PFSK-1 (cell line): ENCODE measurements around the gene NXN.

Experiments
- FOXP2 ChIP-seq: optimal IDR thresholded peaks from 2 replicates; pipeline ENCODE3; 2011; ENCODE audit warnings: borderline replicate concordance, control low read depth, inconsistent platforms; ENCODE audit not compliant: insufficient read depth; ENCODE audit errors: extremely low read length, extremely low read depth
- POLR2AphosphoS5 ChIP-seq: IDR thresholded peaks from 2 replicates; pipeline ENCODE4 v1.6.1; 2012; ENCODE audit warnings: low read depth, mild to moderate bottlenecking, control low read depth, low read length, moderate library complexity
- SIN3A ChIP-seq: IDR thresholded peaks from 2 replicates; pipeline ENCODE4 v1.6.1; 2012; ENCODE audit warnings: mild to moderate bottlenecking, low read length, moderate library complexity, borderline replicate concordance; ENCODE audit not compliant: insufficient read depth
- TAF1 ChIP-seq: IDR thresholded peaks from 2 replicates; pipeline ENCODE4 v1.6.1; 2012; ENCODE audit warnings: low read length, control low read depth, borderline replicate concordance; ENCODE audit not compliant: insufficient read depth
- TF ChIP-seq, protein P1 (sequence below), 2 experiments: IDR thresholded peaks; 2 replicates each; pipeline versions ENCODE4 v1.6.1 to v1.8.0; 2011 to 2012; ENCODE audit warnings: low read depth in 2 of 2, low read length in 2 of 2, control low read depth in 1 of 2, inconsistent platforms in 1 of 2, mild to moderate bottlenecking in 1 of 2, moderate library complexity in 1 of 2; ENCODE audit not compliant: insufficient read depth in 1 of 2

Gene NXN

DNA sequence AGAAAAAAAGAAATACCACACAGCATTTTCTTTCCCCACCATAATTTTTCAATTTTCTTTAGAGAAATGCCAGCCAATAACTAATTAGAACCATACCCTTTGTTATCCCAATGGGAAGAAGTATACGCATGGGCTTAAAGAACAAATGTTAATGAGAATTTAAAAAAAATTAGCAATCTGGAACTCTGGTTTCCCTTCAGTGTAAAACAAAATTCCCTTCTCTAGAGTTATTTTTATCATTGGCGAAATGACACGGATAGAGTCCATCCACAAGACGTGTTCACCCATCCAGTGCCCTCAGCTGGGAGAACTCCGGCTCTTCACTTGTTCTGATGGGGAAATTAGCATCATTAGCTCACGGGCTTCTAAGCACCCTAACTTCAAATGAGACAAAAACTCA is 3.3 kb downstream of the NXN start:
- TF ChIP-seq TAF1 = no peak
- no peak for TF ChIP-seq SIN3A
- TF ChIP-seq FOXP2 = no peak
- no peak for TF ChIP-seq POLR2AphosphoS5
- TF ChIP-seq, protein P1, sequence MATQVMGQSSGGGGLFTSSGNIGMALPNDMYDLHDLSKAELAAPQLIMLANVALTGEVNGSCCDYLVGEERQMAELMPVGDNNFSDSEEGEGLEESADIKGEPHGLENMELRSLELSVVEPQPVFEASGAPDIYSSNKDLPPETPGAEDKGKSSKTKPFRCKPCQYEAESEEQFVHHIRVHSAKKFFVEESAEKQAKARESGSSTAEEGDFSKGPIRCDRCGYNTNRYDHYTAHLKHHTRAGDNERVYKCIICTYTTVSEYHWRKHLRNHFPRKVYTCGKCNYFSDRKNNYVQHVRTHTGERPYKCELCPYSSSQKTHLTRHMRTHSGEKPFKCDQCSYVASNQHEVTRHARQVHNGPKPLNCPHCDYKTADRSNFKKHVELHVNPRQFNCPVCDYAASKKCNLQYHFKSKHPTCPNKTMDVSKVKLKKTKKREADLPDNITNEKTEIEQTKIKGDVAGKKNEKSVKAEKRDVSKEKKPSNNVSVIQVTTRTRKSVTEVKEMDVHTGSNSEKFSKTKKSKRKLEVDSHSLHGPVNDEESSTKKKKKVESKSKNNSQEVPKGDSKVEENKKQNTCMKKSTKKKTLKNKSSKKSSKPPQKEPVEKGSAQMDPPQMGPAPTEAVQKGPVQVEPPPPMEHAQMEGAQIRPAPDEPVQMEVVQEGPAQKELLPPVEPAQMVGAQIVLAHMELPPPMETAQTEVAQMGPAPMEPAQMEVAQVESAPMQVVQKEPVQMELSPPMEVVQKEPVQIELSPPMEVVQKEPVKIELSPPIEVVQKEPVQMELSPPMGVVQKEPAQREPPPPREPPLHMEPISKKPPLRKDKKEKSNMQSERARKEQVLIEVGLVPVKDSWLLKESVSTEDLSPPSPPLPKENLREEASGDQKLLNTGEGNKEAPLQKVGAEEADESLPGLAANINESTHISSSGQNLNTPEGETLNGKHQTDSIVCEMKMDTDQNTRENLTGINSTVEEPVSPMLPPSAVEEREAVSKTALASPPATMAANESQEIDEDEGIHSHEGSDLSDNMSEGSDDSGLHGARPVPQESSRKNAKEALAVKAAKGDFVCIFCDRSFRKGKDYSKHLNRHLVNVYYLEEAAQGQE (IDR thresholded peaks at IDR 0.05; ENCODE audit: insufficient read depth in 1 of 2, low read depth in 2 of 2, low read length in 2 of 2) = no peak

DNA sequence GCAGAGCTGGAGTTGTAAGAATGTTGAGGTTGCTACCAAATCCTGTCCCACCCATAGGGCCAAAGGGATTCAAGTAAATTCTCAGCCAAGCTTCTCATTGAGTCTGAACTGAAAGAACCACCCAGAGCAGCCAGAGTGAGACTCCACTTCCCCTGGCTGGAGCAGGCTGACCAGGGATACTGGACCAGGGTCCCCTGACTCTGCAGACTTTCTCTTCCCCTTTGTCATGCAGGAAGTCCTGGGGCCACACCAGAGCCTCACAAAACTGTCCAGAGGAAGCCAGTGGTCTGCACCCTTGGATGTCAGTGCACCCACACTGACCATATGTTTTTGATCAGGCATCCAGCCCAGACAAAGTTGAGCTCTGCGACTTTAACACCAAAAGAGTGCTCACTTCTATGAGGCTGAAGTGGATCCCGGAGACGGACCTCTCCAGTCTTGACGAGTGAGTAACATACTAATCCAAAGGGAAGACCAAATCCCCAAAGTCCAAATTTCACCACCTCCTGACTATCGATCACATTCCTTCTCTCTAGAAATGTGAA is 4.1 kb downstream of the NXN start:
- TF ChIP-seq FOXP2 (no peak), POLR2AphosphoS5 (no peak), SIN3A (no peak), TAF1 (no peak)
- TF ChIP-seq, protein P1 (IDR thresholded peaks at IDR 0.05; ENCODE audit: insufficient read depth in 1 of 2, low read depth in 2 of 2, low read length in 2 of 2) = no peak

DNA sequence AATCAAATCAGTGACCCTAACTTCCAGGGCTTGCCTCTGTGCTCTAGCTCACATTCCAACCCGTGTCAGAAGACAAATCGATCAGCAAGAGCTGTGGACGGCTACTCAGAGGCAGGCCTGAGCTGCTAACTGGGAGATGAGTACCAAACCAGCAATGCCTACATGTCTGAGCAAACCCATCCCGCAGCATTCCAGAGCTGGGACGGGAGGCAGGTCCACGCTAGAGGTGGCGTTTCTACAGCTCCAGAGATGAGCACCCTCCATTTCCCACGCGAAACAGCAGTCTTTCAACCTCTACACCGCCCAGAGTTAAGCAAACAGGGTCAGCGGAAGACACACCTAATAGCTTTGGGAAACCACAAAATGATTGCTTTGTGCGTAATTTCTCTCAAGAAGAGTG is 6.5 kb downstream of the NXN start:
- no peak for TF ChIP-seq POLR2AphosphoS5
- no peak for TF ChIP-seq FOXP2
- TF ChIP-seq SIN3A = no peak
- no peak for TF ChIP-seq TAF1
- TF ChIP-seq, protein P1 (IDR thresholded peaks at IDR 0.05; ENCODE audit: insufficient read depth in 1 of 2, low read depth in 2 of 2, low read length in 2 of 2) = no peak

DNA sequence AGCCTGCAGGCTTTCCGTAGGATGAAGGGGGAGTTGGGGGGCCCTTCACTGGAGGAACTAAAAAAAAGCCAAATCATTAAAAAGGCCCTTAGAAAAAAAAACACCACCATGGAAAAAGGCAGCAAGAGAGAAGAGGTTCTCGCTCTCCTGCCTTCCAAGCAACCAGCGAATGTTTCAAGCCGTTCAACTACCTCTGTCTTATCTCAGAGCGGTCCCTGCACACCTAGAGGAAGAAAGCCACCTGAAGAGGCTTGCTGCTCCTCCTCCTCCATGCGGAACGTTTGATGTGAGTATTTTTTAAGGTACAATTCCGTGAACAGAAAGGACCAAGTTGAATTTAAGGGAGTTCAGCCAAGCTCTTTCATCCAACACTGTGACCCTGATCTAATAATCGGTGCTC is 9.2 kb downstream of the NXN start:
- TF ChIP-seq, protein P1 (IDR thresholded peaks at IDR 0.05; ENCODE audit: insufficient read depth in 1 of 2, low read depth in 2 of 2, low read length in 2 of 2) = no peak
- TF ChIP-seq FOXP2 (no peak), SIN3A (no peak), TAF1 (no peak), POLR2AphosphoS5 (no peak)

DNA sequence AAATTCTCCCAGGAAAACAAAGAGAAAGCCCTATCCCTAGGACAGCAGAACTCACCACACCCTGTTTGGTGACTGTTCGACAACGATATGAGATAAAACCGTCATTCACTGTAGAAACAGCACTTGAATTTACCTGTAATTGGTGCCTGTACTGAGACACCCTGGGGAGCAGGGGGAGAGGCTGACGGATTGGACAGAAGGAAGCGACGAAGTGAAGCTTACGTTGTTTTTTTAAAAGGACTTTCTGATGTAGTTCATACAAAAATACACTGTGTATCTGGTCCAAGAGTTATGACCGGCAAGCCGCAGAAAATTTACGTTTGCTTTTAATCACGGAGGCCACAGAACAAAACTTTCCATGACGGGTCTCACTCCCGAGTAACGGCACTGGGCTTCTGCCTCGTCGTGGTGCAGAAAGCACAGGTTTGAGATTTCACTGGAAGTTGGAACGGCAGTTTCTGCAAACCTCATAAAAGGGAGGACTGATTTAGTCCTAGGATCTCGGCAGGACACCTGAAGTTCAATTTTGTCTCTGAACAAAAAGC is 9.7 kb downstream of the NXN start:
- TF ChIP-seq SIN3A (no peak), POLR2AphosphoS5 (no peak), FOXP2 (no peak), TAF1 (no peak)
- TF ChIP-seq, protein P1 (IDR thresholded peaks at IDR 0.05; ENCODE audit: insufficient read depth in 1 of 2, low read depth in 2 of 2, low read length in 2 of 2) = no peak
